Measurements from ENCODE around the gene RASA3.

GRCh38 chr13:114152285-114152645, 19.8 kb upstream of the RASA3 start:
- TF ChIP-seq CTCF (conservative IDR thresholded peaks at IDR 0.05; ENCODE audit: low read length) (no peak), EZH2phosphoT487 (IDR thresholded peaks at IDR 0.05; ENCODE audit: borderline replicate concordance) (no peak)
